HG03558 (cell line): ENCODE data around the gene OAS1.

Source experiments
- ATAC-seq: cut with Tn5 transposase; IDR thresholded peaks from one replicate; pipeline ENCODE4 v1.9.1; 2021; ENCODE audit warnings: moderate number of reproducible peaks; ENCODE audit not compliant: unreplicated experiment; ENCODE audit errors: extremely low read depth

Gene OAS1

GRCh38 chr12:112963227-112963861, 56.6 kb downstream of the OAS1 start:
- no peak for ATAC-seq

GRCh38 chr12:112964067-112964670, 57.4 kb downstream of the OAS1 start:
- ATAC-seq, result no peak

GRCh38 chr12:112964915-112965314, 58.2 kb downstream of the OAS1 start:
- ATAC-seq, result no peak

GRCh38 chr12:112965643-112966042, 58.9 kb downstream of the OAS1 start:
- ATAC-seq, result no peak

- ATAC-seq, result no peak
Observed at GRCh38 chr12:112967306-112967705, 60.5 kb downstream of the OAS1 start.

- no peak for ATAC-seq
Observed at GRCh38 chr12:112967858-112968257, 61.1 kb downstream of the OAS1 start.
